NB4 (cell line): ENCODE data around the gene SEZ6L.

Experiments used
- DNase-seq: peaks from one replicate; pipeline ENCODE4 v3.0.0; 2010; ENCODE audit warnings: low read depth
- H3K4me3 ChIP-seq: one replicate; pipeline ENCODE4 v1.5.1; 2011; ENCODE audit warnings: mild to moderate bottlenecking, low read depth, low read length, moderate library complexity
- CTCF ChIP-seq: IDR thresholded peaks from one replicate; pipeline ENCODE4 v1.5.1; 2012; ENCODE audit warnings: low read depth, low read length
- MAX ChIP-seq: IDR thresholded peaks from 2 replicates; pipeline ENCODE4 v1.6.1; 2011; ENCODE audit warnings: low read depth, low read length
- MYC ChIP-seq: IDR thresholded peaks from 2 replicates; pipeline ENCODE4 v1.6.1; 2011; ENCODE audit warnings: low read depth, low read length
- POLR2A ChIP-seq: IDR thresholded peaks from 2 replicates; pipeline ENCODE4 v1.6.1; 2011; ENCODE audit warnings: mild to moderate bottlenecking; ENCODE audit not compliant: insufficient read length; ENCODE audit errors: extremely low read depth

The SEZ6L gene

GRCh38 chr22:26345496-26345895 lies 176.2 kb downstream of the SEZ6L start:
- DNase-seq = no peak
- H3K4me3 ChIP-seq = no peak overlapping the region
- TF ChIP-seq CTCF (no peak), MAX (no peak), MYC (no peak), POLR2A (no peak)

- no peak for DNase-seq
- TF ChIP-seq POLR2A (no peak), MAX (no peak), MYC (no peak), CTCF (no peak)
- no peak overlapping the region for H3K4me3 ChIP-seq
Measured at GRCh38 chr22:26348810-26349526, 179.7 kb downstream of the SEZ6L start.

GRCh38 chr22:26354707-26355106 lies 185.4 kb downstream of the SEZ6L start:
- TF ChIP-seq MYC (no peak), MAX (no peak), POLR2A (no peak), CTCF (no peak)
- H3K4me3 ChIP-seq = no peak overlapping the region
- no peak for DNase-seq

GRCh38 chr22:26357281-26357680 lies 188.0 kb downstream of the SEZ6L start:
- TF ChIP-seq MYC (no peak), MAX (no peak), CTCF (no peak), POLR2A (no peak)
- no peak for DNase-seq
- no peak overlapping the region for H3K4me3 ChIP-seq

GRCh38 chr22:26357813-26358212 lies 188.6 kb downstream of the SEZ6L start:
- no peak for DNase-seq
- TF ChIP-seq CTCF (no peak), MYC (no peak)
- no peak overlapping the region for H3K4me3 ChIP-seq

- DNase-seq = no peak
- no peak overlapping the region for H3K4me3 ChIP-seq
- no peak for TF ChIP-seq MAX
- no peak for TF ChIP-seq MYC
- no peak for TF ChIP-seq POLR2A
- TF ChIP-seq CTCF = no peak
Measured at GRCh38 chr22:26359156-26359555, 189.9 kb downstream of the SEZ6L start.
